HG02798 (cell line): ENCODE data around the gene CENPC.
A peak's percentile ranks its signal among the peaks of the same experiment; 100 is the strongest.
"Not testable (repeated sequence)": the region's sequence is repeated elsewhere in the genome, so short reads cannot be mapped to it uniquely, and the experiment has no call there.

Experiments
- ATAC-seq: cut with Tn5 transposase; IDR thresholded peaks from one replicate; pipeline ENCODE4 v1.9.1; 2021; ENCODE audit warnings: mild to moderate bottlenecking; ENCODE audit not compliant: unreplicated experiment, poor library complexity

The CENPC gene

DNA sequence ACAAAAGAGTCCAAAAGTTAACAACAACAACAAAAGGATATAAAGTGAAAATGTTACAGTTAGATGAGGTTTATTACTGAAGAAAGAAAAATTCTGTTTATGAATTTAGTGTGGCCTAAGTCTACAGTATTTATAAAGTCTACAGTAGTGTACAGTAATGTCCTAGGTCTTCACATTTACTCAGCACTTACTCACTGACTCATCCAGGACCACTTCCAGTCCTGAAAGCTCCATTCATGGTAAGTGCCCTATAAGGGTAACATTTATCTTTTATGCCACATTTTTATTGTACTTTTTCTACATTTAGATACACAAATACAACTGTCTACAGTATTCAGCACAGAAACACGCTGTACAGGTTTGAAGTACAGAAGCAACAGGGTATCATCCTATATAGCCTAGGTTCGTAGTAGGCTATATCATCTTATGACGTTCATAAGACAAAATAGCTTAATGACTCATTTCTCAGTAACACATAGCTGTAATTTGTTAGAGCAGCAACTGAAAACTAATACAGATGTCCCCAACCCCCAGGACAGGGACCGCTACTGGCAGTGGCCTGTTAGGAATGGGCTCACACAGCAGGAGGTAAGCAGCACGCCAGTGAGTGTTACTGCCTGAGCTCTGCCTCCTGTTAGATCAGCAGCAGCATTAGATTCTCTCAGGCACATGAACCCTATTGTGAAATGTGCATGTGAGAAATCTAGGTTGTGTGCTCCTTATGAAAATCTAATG is 61.3 kb downstream of the CENPC start:
- ATAC-seq: no peak

DNA sequence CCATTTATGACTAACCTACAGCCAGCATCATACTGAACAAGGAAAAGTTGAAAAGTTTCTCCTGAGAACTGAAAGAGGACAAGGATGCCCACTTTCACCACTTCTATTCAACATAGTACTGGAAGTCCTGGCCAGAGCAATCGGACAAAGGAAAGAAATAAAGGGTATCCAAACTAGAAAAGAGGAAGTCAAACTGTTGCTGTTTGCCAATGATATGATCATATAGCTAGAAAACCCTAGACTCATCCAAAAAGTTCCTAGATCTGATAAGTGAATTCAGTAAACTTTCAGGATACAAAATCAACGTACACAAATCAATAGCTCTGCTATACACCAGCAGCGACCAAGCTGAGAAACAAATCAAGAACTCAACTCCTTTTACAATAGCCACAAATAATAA is 64.5 kb downstream of the CENPC start:
- no peak for ATAC-seq

DNA sequence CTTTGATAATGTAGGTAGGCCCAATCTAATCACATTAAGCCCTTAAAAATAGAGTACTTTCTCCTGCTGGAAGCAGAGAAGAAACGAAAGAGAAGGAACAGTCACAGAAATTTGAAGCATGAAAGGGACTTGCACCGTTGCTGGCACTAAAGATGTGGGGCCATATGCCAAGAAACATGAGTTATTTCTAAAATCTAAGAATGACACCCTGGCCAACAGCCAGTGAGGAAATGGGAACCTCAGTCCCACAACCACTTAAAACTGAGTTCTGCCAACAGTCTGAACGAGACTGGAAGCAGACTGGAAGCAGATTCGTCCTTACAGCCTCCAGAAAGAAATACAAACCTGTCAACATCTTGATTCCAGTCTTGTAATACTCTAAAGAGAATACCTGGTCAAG is 70.1 kb downstream of the CENPC start:
- no peak for ATAC-seq

DNA sequence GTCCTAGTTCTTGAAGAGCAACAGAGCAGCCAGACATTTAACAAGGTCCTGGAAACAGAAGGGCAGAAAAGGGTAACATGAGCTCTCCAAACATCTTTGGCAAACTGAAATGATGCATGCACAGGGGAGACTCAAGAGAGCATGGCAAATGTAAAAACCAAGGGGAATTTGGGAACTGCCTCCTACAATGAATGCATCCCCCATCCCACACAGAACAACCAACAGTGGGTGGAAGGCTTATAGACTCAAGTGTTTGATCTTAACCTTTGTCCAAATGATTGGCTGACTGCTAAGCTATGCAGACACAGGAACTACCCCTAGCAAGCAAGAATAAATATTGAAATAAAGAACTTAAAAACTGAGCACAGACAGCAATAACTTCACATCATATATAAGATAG is 74.4 kb downstream of the CENPC start:
- ATAC-seq: no peak

DNA sequence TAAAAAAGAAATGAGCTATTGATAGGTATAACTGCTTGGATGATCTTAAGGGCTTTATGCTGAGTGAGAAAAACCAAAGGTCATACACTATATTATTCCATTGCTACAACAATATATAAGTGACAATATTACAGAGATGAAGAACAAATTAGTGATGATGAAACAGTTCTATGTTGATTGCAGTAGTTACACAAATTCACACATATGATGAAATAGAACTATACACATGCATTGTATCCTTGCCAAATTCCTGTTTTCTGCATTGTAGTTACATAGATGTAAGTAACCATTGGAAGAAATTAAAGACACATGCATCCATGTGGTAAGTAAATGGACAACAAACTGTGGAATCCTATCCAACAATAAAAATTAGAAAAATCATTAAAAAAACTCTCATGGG is 76.5 kb downstream of the CENPC start:
- ATAC-seq: no peak

DNA sequence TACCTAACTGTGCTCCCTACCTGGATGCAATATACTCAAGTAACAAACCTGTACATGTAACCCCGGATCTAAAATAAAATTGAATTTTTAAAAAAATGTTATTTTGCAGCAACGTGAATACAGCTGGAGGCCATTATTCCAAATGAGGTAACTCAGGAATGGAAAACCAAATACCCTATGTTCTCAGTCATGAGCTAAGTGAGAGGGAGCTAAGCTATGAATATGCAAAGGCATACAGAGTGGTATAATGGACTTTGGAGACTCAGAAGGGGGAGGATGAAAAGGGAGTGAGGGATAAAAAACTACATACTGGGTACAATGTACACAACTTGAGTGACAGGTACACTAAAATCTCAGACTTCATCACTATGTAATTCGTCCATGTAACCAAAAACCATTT is 78.6 kb downstream of the CENPC start:
- no peak for ATAC-seq

DNA sequence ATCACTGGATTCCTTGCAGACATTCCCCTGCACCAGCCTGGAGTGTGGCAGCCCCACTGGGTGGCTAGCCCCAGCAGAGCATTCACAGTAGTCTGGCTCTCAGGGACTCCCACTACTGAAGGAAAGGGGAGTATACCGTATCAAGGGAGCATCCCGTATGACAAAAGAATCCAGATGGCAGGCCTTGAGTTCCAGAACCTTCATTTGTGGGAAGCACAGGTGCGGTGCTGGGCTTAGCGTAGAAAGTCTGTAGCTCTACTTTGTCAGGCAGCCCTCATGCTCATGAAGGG is 79.6 kb downstream of the CENPC start:
- ATAC-seq: no peak

DNA sequence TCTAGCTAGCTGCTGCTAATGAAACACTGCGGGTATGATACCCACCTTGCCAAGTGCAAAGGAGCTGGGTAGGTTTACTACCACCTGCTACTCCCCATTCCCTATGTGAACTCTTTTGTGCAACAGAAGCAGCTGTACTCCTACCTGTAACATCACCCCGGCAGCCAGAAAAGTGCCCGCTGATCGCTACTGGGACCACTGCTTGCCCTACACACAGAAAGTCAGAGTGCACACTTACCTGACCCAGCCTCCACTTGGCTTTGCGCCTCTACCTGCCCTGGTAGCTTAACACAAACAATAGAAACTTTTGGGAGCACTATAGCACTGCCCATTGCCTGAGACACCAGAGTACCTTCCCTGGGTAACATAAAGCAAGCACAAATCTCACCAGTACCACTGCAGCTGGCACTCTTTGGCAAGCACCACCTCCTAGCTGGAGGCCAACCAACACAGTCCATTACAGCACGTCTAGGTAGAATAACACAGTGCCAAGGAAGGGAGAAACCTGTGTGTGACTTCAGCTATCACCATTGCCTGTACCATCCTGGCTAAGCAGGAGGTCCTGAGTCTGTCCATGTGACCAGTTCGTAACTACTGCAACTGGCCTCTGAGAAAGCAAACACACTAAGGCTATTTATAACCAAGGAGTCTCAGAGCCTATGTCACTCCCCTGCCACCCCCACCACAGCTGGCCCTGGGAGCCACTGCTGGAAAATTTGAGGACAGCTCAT is 80.1 kb downstream of the CENPC start:
- no peak for ATAC-seq

DNA sequence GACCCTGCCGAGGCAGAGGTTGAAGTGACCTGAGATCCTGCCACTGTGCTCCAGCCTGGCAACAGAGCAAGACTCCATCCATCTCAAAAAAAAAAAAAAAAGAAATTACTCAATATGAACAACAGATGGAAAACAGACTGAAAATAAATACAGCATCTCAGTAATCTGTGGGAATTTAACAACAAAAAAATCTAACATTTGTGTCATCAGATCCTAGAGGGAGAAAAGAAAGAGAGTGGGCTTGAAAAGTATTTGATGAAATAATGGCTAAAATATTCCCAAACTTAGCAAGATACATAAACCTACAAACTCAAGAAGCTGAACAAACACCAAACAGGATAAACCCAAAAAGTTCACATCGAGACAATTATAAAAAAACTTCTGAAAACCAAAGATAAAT is 84.7 kb downstream of the CENPC start:
- ATAC-seq: no peak

DNA sequence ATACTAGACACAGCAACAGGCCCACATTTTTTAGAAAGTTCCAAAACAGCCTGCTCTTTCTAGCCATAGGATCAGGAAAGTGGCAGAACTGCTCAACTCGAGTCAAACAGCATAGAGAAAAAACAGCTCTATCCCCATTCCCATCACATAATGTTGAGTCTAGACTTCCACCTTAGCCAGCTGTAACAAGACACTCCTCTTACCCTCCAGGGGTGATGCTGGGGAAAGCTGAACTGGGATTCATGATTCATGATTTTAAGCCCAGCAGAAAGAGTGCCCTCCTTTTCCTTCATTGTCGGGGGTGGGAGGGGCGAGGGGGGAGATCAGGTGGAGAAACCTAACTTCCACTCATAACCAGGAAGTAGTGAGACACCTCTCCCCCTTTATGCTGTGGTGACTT is 86.1 kb downstream of the CENPC start:
- no peak for ATAC-seq

DNA sequence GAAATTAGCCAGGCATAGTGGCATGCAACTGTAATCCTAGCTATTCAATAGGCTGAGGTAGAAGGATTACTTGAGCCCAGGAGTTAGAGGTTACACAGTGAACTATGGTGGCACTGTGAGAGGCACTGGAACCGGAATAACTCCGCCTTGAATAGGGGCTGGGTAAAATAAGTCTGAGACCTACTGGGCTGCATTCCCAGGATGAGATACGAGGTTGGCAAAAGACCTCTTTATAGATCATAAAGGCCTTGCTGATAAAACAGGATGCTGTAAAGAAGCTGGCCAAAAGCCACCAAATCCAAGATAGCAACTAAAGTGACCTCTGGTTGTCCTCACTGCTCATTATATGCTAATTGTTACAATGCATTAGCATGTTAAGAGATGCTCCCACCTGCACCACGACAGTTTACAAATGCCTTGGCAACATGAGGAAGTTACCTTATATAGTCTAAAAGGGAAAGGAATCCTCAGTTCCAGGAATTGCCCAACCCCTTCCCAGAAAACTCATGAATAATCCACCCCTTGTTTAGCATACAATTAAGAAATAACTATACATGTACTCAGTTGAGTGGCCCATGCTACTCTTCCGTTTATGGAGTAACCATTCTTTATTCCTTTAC is 88.6 kb downstream of the CENPC start:
- ATAC-seq: no peak

DNA sequence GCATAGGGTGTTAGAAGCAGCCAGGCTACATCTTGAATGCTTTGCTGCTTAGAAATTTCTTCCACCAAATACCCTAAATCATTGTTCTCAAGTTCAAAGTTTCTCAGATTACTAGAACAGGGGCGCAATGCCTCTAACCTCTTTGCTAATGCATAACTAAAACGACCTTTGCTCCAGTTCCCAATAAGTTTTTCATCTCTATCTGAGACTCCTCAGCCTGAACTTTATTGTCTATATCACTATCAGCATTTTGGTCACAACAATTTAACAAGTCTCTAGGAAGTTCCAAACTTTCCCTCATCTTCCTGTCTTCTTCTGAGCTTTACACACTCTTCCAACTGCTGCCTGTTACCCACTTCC is 92.5 kb downstream of the CENPC start:
- not testable (repeated sequence) for ATAC-seq

DNA sequence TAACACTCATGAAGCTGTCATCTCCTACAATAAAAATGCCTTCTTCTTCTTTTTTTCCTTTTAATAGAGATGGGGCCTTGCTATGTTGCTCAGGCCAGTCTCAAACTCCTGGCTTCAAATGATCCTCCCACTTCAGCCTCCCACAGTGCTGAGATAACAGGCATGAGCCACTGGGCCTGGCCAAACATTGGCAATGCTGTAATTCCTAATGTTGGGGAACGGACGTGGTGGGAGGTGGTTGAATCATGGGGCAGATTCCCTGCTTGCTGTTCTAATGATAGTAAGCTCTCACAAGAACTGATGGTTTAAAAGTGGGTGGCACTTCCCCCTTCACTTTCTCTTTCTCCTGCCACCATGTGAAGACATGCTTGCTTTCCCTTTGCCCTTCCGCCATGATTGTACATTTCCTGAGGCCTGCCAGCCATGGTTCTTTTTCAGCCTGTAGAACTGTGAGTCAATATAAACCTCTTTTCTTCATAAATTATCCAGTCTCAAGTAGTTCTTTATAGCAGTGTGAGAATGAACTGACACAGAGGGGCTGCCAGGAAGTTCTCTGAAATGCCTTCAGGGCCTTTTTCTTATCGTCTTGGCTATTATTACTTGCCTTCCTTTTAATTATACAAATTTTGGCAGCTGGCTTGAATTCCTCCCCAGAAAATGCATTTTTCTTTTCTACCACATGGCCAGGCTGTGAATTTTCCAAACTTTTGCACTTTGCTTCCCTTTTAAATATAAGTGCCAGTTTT is 93.0 kb downstream of the CENPC start:
- no peak for ATAC-seq

DNA sequence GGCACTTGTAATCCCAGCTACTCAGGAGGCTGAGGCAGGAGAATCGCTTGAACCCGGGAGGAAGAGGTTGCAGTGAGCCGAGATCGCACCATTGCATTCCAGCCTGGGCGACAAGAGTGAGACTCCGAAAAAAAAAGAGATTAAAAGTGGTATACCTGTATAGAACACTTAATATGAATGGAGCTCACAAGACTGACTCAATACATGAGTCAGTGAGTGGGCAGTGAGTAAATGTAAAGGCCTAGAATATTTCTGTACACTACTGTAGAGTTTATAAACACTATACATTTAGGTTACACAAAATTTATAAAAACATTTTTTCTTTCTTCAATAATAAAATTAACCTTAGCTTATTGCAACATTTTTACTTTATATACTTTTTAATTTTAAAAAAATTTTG is 93.8 kb downstream of the CENPC start:
- no peak for ATAC-seq

DNA sequence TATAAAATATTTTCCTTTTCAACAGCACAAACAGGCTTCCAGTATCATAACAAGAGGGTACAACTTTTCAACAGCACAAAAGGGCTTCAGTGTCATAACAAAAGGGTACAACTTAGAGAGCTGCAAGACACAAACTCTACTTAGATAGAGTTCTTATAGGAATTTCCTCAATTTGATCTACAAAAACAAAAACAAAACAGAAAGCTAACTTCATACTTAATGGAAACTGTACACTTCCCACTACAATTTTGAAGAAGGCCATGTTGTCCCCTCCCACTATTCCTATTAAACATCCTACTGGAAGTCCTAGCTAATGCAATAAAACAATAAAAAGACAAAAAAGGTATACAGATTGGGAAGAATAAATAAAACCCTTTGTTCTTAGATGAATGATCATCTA is 96.7 kb downstream of the CENPC start:
- no peak for ATAC-seq

DNA sequence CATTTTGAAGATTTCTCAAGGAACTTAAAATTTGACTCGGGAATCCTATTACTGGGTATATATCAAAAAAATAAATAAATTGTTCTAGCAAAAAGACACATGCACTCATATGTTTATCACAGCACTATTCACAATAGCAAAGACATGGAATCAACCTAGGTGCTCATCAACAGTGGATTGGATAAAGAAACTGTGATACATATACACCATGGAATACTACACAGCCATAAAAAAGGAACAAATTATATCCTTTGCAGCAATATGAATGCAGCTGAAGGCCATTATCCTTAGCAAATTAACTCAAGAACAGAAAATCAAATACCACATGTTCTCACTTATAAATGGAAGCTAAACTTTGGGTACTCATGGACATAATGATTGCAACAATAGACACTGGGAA is 97.4 kb downstream of the CENPC start:
- no peak for ATAC-seq

DNA sequence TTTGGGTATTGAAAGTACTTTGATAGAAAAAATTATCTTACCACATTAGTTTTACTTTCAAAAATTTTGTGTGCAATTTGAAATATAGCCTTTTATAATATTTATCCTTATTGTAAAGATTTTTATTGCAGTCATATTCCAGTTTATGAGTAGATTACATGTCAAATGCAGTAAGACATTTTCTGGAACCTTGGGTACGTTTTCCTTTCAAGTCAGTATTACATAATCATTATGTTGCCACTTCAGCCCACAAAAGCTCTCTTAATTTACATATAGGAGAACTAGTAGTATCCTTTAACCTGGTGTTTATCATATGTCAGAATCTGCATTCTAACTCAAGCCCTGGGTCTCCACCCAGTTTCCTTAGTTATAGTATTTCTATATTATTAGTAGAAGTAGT is 98.5 kb downstream of the CENPC start:
- no peak for ATAC-seq

DNA sequence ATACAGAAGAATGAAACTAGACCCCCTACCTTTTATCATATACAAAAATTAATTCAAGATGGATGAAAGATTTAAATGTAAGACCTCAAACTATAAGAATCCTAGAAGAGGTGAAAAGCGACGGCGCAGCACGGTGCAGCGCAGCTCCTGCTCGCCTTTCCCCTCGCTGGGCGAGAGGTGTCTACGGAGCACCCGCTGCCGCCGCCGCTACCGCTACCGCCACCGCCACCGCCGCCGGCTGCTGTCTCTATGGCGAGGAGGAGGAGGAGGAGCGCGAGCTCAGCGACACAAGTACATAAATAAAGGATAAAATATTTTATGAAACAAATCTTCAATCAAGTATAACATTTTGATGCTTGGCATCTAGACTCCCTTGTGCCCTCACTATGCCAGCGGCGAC is 99.4 kb downstream of the CENPC start:
- ATAC-seq: not testable (repeated sequence)

DNA sequence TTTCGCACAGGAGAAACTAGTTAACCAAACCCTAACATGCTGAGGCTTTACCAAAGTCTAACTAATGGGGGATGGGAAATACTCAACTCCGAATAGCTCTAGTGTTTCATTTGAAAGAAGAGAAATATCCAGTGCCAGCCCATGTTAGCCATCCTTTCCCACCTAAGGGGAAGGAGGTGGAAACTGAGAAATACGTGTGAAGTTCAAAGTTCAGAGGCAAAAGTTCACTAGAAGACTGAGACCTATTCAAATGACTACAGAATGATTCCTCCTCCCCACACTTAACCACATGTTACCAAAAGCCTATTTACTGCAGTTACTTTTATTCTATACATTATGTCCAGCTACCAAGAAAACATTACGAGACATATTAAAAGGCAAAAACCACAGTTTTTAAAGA is 106.3 kb downstream of the CENPC start:
- no peak for ATAC-seq

DNA sequence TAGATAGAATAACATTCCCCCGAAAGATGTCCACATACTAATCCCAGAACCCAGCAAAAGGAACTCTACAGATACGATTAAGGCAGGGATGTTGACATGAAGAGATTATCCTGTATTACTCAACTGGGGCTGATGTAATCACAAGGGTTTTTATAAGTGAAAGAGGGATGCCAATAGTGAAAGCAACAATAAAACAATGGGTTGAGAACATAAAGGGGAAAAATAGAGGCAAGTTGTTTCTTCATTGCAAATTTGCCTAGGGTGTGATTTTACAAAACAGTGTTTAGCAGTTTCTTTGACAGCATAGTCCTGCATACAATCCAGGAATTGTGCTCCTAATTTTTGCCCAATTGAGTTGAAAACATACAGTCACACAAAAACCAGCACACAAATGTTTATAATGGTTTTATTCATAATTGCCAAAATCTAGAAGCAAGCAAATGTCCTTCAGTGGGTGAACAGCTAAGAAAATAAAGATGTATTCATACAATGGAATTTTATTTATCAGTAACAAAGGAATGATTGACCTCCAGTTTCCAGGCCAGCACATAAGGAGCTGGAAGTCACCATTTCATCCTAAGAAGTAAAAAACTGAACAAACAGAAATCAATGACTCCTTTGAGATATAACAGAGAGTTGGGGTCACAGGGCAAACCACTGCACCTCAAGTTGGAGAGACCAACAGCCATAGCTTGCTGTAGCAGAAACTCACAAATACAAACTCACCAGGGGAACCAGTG is 107.2 kb downstream of the CENPC start:
- no peak for ATAC-seq

DNA sequence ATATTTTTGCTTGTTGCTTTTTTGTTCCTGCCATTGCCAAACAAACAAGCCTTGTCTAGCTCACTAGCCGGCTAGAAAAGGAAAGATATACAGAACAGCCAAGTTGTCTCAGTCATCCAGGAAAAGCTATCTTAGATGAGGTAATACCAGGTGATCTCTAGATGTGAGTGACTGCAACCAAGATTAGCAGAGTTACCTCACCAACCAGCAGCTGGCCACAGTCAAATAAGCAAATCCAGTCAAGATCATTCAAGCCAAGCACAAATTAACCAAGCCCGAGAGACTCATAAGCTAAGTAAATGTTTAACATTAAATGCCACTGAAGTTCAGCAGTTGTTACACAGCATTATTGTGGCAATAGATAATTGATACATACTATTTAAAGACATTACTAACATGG is 108.6 kb downstream of the CENPC start:
- peak; percentile 54 for ATAC-seq
